ENCODE results near the gene IMPG1.
A peak's percentile ranks its signal among the peaks of the same experiment; 100 is the strongest.
"Not testable (repeated sequence)": the region's sequence is repeated elsewhere in the genome, so short reads cannot be mapped to it uniquely, and the experiment has no call there.

Gene IMPG1

GRCh38 chr6:75947935-75948334, 124.5 kb downstream of the IMPG1 start:
- no peak for DNase-seq

GRCh38 chr6:75946146-75946831, 126.2 kb downstream of the IMPG1 start:
- DNase-seq, result no peak

GRCh38 chr6:75943381-75943780, 129.1 kb downstream of the IMPG1 start:
- DNase-seq, result no peak

GRCh38 chr6:75941509-75941908, 131.0 kb downstream of the IMPG1 start:
- DNase-seq, result no peak

GRCh38 chr6:75940564-75940963, 131.9 kb downstream of the IMPG1 start:
- no peak for DNase-seq

- no peak for DNase-seq
Measured at GRCh38 chr6:75937846-75938245, 134.6 kb downstream of the IMPG1 start.

GRCh38 chr6:75936682-75937081, 135.8 kb downstream of the IMPG1 start:
- no peak for DNase-seq

GRCh38 chr6:75935473-75935793, 137.0 kb downstream of the IMPG1 start:
- DNase-seq, result no peak

- peak; percentile 84 for DNase-seq
Measured at GRCh38 chr6:75934643-75935472, 137.6 kb downstream of the IMPG1 start.

- DNase-seq, result no peak
Measured at GRCh38 chr6:75933387-75933975, 139.0 kb downstream of the IMPG1 start.

GRCh38 chr6:75932067-75932466, 140.4 kb downstream of the IMPG1 start:
- DNase-seq, result peak; percentile 43

GRCh38 chr6:75931011-75931680, 141.3 kb downstream of the IMPG1 start:
- peak; percentile 57 for DNase-seq

GRCh38 chr6:75926293-75927168, 145.9 kb downstream of the IMPG1 start:
- DNase-seq, result no peak

- peak; percentile 50 for DNase-seq
Measured at GRCh38 chr6:75922226-75922625, 150.2 kb downstream of the IMPG1 start.

- DNase-seq, result no peak
Measured at GRCh38 chr6:75913040-75913439, 159.4 kb downstream of the IMPG1 start.

- no peak for DNase-seq
Measured at GRCh38 chr6:75907444-75907843, 165.0 kb downstream of the IMPG1 start.

- no peak for DNase-seq
Measured at GRCh38 chr6:75906871-75907270, 165.6 kb downstream of the IMPG1 start.

- DNase-seq, result not testable (repeated sequence)
Measured at GRCh38 chr6:75905129-75905528, 167.3 kb downstream of the IMPG1 start.

- not testable (repeated sequence) for DNase-seq
Measured at GRCh38 chr6:75900216-75900615, 172.2 kb downstream of the IMPG1 start.

- DNase-seq, result no peak
Measured at GRCh38 chr6:75896526-75896925, 175.9 kb downstream of the IMPG1 start.

- DNase-seq, result no peak
Measured at GRCh38 chr6:75893776-75894152, 178.7 kb downstream of the IMPG1 start.

Data from fibroblast of skin of scalp (primary cell).